ENCODE results near the gene GALNT13.

- no peak for TF ChIP-seq CTCF (IDR thresholded peaks at IDR 0.05)
- TF ChIP-seq POLR2A (IDR thresholded peaks at IDR 0.05), result no peak
- TF ChIP-seq POLR2AphosphoS5 (IDR thresholded peaks at IDR 0.05; ENCODE audit: insufficient read depth in 1 of 2, low read depth in 1 of 2), result no peak
Observed at GRCh38 chr2:154488801-154489200, 617.1 kb downstream of the GALNT13 start.
